Heart right ventricle (tissue), 16 donors: ENCODE data around the gene ELMO1. TPM values are rescaled to one million over a fixed set of nuclear protein-coding genes. Genes with fewer than 3 reads are reported as not detected.

Experiments used
- ATAC-seq, 8 donors: fragments of 200-7000 bp; cut with Tn5 transposase; one replicate each; pipeline ENCODE4 v1.9.1; 2020; ENCODE audit warnings: mild to moderate bottlenecking in 8 of 8, moderate library complexity in 8 of 8, moderate number of reproducible peaks in 1 of 8
- DNase-seq, 2 donors: peaks; one replicate each; pipeline ENCODE4 v3.0.0-alpha.2; 2020
- H3K27ac ChIP-seq, 10 donors: fragments of 200-600 bp; sonication (generic) in 2 of 10; one replicate each; pipeline versions ENCODE4 v1.5.0 to v1.8.0; 2020 to 2022; ENCODE audit warnings: mild to moderate bottlenecking in 3 of 10
- H3K27me3 ChIP-seq, 7 donors: fragments of 200-600 bp; one replicate each; pipeline ENCODE4 v1.8.0; 2021 to 2022; ENCODE audit warnings: mild to moderate bottlenecking in 2 of 7
- H3K36me3 ChIP-seq, 9 donors: fragments of 200-600 bp; sonication (generic) in 1 of 9; one replicate each; pipeline versions ENCODE4 v1.5.0 to v1.8.0; 2020 to 2022; ENCODE audit warnings: mild to moderate bottlenecking in 2 of 9
- H3K4me1 ChIP-seq, 9 donors: fragments of 200-600 bp; sonication (generic) in 1 of 9; one replicate each; pipeline versions ENCODE4 v1.5.0 to v1.8.0; 2020 to 2022; ENCODE audit warnings: mild to moderate bottlenecking in 4 of 9
- H3K4me3 ChIP-seq, 10 donors: fragments of 200-600 bp; sonication (generic) in 2 of 10; one replicate each; pipeline versions ENCODE4 v1.5.0 to v1.8.0; 2020 to 2022; ENCODE audit warnings: mild to moderate bottlenecking in 7 of 10, moderate library complexity in 2 of 10
- H3K9me3 ChIP-seq, 11 donors: fragments of 200-600 bp in 10 of 11; sonication (generic) in 2 of 11; one replicate each; pipeline versions ENCODE4 v1.5.0 to v1.8.0; 2013 to 2022; ENCODE audit warnings: mild to moderate bottlenecking in 2 of 11, control low read depth in 1 of 11, moderate library complexity in 1 of 11
- WGBS, 2 donors: extraction: QIAGEN DNeasy Blood & Tissue Kit; methylation state at CpG; one replicate each; pipeline ENCODE4 v1.1.7; 2013; ENCODE audit warnings: inconsistent platforms in 1 of 2; 5-methylcytosine and 5-hydroxymethylcytosine counted together
- intact Hi-C, 10 donors: fragments of 100-400 bp; cut with DNase I; formaldehyde crosslinking; loops; one replicate each; pipeline versions ENCODE4 v1.11.1 to v1.14.2; 2022
- polyA plus RNA-seq, 2 donors: library from polyadenylated mRNA; stranded (reverse); fragments of 200-250 nt; gene quantifications; one replicate each; pipeline ENCODE4 v1.2.3, GENCODE V29; 2013
- total RNA-seq, 10 donors: library from RNA; stranded (reverse); fragmentation: NEBNext Ultra II Directional in 3 of 10; extraction: Animal tissue kit (Norgen Biotek cat#: 25700) in 3 of 10; gene quantifications; one replicate each; pipeline versions ENCODE4 v1.2.1 to v1.2.4, GENCODE V29; 2021 to 2023
- TF ChIP-seq, protein P1 (sequence below), 9 donors: fragments of 200-600 bp; sonication (generic) in 2 of 9; IDR thresholded peaks; one replicate each; pipeline versions ENCODE4 v1.5.0 to v1.8.0; 2021 to 2022; ENCODE audit warnings: antibody characterized with exemption in 9 of 9, mild to moderate bottlenecking in 5 of 9, moderate library complexity in 1 of 9
- donor health status: Arrhythmogenic right ventricular cardiomyopathy.
- donor health status: ischemic (EF 13 %, LVEDD 7.1; RV severe dilation, severe dysfunction).
- donor health status: healthy with polysubstance abuse.
- donor health status: DM: no; HTN: yes; CAD: no.
- donor health status: DM: no; HTN: no; CAD: no.
- donor health status: ischemic (EF 25% LVEDD 6.9; RV normal size, moderate dysfunction).
- donor health status: ischemic (EF 25% LVEDD 5.7; RV mildly dilated, moderate dysfunction).
- donor health status: healthy.
- donor health status: DM: yes; HTN: yes; CAD: no.
- donor health status: Ischemic cardiomyopathy.
- donor health status: ischemic (EF 35%, LVEDD 5.7; RV mildly dilated, moderate dysfunction).
- donor health status: nonischemic (EF 11% LVEDD 7.7; RV severe dilation, severe dysfunction).
- donor health status: DM: yes; HTN: yes; CAD: no.
- donor health status: PGD.
- donor health status: ischemic (EF 29% LVEDD 5.4; RV normal size, mild dysfunction).
- donor health status: nonischemic (EF 23%, LVEDD 6.1; RV moderate dilation, normal function).

ELMO1 gene
- total and polyA plus RNA-seq, 12 donors: 8.5 to 18.0 (median 13.9) TPM

DNA sequence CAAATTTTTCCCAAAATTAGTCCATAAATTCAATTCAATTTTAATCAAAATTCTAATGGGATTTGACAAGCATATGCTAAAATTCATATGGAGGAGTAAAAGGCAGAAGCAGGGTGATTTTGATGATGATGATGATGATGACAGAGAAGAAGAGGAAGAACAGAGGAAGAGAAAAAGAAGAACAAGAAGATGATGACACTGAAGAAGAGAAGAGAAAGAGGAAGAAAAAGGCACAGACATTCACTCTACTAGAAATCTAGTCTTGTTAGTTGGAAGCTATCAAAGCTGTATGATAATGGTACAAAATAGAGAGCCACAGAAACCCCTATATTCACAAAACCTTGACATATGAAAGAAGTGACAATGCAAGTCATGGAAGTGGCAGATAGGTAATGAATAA lies 157.9 kb downstream of the ELMO1 start:
- ATAC-seq: no peak
- H3K4me3 ChIP-seq: no peak overlapping the region
- DNase-seq: no peak
- intact Hi-C loops: no loop called here
- peak overlapping the region in 1 of 10 donors; percentile 42 for H3K27ac ChIP-seq
- TF ChIP-seq, protein P1, sequence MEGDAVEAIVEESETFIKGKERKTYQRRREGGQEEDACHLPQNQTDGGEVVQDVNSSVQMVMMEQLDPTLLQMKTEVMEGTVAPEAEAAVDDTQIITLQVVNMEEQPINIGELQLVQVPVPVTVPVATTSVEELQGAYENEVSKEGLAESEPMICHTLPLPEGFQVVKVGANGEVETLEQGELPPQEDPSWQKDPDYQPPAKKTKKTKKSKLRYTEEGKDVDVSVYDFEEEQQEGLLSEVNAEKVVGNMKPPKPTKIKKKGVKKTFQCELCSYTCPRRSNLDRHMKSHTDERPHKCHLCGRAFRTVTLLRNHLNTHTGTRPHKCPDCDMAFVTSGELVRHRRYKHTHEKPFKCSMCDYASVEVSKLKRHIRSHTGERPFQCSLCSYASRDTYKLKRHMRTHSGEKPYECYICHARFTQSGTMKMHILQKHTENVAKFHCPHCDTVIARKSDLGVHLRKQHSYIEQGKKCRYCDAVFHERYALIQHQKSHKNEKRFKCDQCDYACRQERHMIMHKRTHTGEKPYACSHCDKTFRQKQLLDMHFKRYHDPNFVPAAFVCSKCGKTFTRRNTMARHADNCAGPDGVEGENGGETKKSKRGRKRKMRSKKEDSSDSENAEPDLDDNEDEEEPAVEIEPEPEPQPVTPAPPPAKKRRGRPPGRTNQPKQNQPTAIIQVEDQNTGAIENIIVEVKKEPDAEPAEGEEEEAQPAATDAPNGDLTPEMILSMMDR (IDR thresholded peaks at IDR 0.05): no peak
- H3K9me3 ChIP-seq: no peaks in the 10 kb centered on the region
- no peaks in the 10 kb centered on the region for H3K27me3 ChIP-seq
- H3K4me1 ChIP-seq: peaks cover 0 to 40% (median 27%) of the 10 kb centered on the region in 9 donors
- H3K36me3 ChIP-seq: no peaks in the 10 kb centered on the region

DNA sequence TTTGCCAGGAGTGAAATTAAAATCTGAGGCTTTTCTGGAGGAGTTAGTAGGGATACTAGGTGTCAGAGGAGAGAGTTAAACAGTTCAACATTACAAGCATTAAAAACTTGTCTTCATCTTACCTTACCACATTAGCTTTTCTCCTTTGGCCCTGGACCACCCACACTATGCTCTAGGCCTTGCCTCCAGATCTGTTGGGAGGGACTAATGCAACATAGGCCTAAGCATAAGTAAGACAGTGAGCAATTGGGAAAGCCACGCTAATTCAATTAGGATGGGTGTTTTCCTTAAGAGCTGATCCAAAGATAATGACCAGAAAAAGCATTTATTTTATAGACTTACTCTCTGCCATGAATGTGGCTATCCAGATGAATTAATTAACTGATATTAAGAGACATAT lies 158.9 kb downstream of the ELMO1 start:
- peak overlapping the region in 2 of 10 donors; percentile 10 to 23 for H3K27ac ChIP-seq

DNA sequence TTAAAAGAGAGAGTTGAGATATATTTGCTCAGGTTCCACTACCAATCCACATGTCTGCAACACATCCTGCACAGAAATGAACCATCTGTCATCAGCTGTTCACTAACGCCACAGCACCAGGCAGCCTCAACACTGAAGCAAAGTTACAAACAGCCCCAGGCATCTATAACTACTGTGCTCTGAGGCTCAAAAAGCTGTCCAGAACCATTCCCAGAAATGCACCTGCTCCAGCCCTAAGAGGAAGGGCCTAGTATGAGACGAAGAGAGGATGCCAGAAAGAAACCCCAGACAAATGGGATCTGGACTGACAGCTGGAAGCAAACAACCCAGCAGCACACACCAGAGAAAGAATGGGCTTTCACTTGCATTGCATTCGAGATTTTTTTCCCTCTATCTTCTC lies 159.3 kb downstream of the ELMO1 start:
- TF ChIP-seq, protein P1 (IDR thresholded peaks at IDR 0.05): no peak
- Histone ChIP-seq H3K27me3 (no peaks in the 10 kb centered on the region), H3K4me1 (peaks cover 0 to 54% (median 40%) of the 10 kb centered on the region in 9 donors), H3K36me3 (no peaks in the 10 kb centered on the region), H3K27ac (peak overlapping the region in 2 of 10 donors; percentile 20 to 23), H3K4me3 (no peak overlapping the region), H3K9me3 (no peaks in the 10 kb centered on the region)
- peak in 5 of 8 donors; percentile 31 to 59 (median 48) for ATAC-seq
- 39 to 45% methylated on average over 3 of the region's 3 CpGs for WGBS, 2 donors
- no peak for DNase-seq
- intact Hi-C loops: loop anchor here in 9 of 10 donors (5.0 to 10.0 kb wide), 5 partner anchors 63 to 205 kb away; partner anchors contain the start of gene ELMO1 (in 4 of the 9)

More for the DNA sequence above, 158.9 kb downstream of the ELMO1 start:
- Histone ChIP-seq H3K36me3 (no peaks in the 10 kb centered on the region), H3K27me3 (no peaks in the 10 kb centered on the region), H3K9me3 (no peaks in the 10 kb centered on the region), H3K4me1 (peaks cover 0 to 50% (median 36%) of the 10 kb centered on the region in 9 donors), H3K4me3 (no peak overlapping the region)
- DNase-seq: no peak
- 64 to 73% methylated on average over 1 of the region's 1 CpG for WGBS, 2 donors
- intact Hi-C loops: loop anchor here in 9 of 10 donors (5.0 to 10.0 kb wide), 5 partner anchors 63 to 205 kb away; partner anchors contain the start of gene ELMO1 (in 4 of the 9)
- ATAC-seq: no peak
- TF ChIP-seq, protein P1 (IDR thresholded peaks at IDR 0.05): no peak

DNA sequence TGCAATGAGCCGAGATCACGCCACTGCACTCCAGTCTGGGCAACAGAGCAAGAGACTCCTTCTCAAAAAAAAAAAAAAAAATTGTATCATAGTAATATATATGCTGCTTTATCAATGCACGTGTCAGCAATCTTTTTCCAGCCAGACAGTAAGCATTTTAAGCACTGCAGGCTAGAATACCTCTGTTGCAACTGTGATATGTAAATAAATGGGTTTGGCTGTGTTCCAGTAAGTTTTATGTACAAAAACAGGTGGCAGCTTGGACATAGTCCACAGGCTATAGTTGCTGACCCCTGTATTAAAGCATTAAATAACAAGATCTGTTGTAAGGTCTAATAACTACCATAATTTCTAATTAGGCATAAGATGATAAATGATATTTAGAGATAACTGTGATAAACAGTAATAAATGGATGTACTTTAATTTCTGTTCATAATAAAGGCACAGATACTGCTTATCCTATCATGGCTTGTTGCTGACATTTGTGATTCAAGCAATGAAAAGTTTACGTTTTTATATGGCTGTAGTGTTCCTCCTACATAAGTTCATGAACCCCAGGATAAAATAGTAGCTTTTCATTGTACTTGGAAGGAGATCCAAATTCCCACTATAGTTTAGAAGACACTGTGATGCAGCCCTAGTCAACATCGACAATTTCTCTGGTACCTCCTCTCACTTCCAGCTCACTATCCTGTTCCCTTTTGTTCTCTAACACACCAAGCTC lies 161.4 kb downstream of the ELMO1 start:
- H3K4me1 ChIP-seq: peaks cover 4 to 73% (median 56%) of the 10 kb centered on the region in 9 donors
- DNase-seq: no peak
- no peak for ATAC-seq
- peak overlapping the region in 1 of 10 donors; percentile 17 for H3K27ac ChIP-seq
- no peaks in the 10 kb centered on the region for H3K36me3 ChIP-seq
- no peaks in the 10 kb centered on the region for H3K27me3 ChIP-seq
- TF ChIP-seq, protein P1 (IDR thresholded peaks at IDR 0.05): no peak
- no peaks in the 10 kb centered on the region for H3K9me3 ChIP-seq
- H3K4me3 ChIP-seq: no peak overlapping the region
- intact Hi-C loops: loop anchor here in 9 of 10 donors (5.0 to 10.0 kb wide), 5 partner anchors 65 to 208 kb away; partner anchors contain the start of gene ELMO1 (in 4 of the 9)
- WGBS, 2 donors: 48 to 53% methylated on average over 5 of the region's 5 CpGs
